ENCODE results near the gene POLN. TPM values are rescaled to one million over a fixed set of nuclear protein-coding genes. Genes with fewer than 3 reads are reported as not detected.

Gene POLN
- total and polyA plus RNA-seq, 8 donors: 2.7 to 5.7 (median 3.9) TPM

DNA sequence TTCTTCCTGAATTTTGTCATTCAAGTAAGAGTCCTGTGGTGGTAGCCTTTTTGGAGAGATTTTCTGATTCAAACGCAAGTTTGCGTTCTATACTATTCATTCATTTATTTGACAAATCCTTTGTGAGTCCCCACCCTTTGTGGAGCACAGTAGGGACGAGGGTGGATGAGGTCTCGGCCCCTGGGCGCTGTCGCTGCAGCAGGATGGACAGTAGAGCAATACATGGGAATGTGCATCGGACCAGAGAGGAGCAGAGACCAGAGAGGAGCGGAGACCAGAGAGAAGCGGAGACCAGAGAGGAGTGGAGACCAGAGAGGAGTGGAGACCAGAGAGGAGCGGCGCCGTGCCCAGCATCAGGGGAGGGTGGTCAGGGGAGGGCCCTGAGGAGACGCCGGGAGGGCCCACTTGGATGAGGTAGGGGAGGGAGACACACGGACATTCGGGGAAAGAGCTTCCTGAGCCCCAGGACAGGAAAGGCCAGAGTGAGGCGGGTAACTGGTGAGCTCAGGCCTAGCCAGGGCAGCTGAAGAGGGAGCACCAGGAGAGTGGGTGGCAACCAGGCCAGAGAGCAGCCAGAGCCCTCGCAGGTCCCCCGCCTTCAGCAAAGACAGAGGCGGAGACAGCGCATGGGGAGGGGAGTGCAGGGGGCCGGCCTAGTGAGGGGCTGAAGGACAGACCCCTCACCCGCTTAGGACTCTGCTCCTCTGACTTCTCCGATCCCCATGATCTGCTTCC is 115.4 kb downstream of the POLN start:
- Histone ChIP-seq H3K36me3 (no peaks in the 10 kb centered on the region), H3K4me3 (no peak overlapping the region), H3K27me3 (no peaks in the 10 kb centered on the region), H3K9me3 (peaks cover 0 to under 1% of the 10 kb centered on the region in 2 donors), H3K4me1 (no peaks in the 10 kb centered on the region), H3K27ac (no peak overlapping the region)
- ATAC-seq: no peak
- DNase-seq: no peak
- TF ChIP-seq CTCF (IDR thresholded peaks at IDR 0.05): no peak
- intact Hi-C loops (cut with DNase I): no loop called here

DNA sequence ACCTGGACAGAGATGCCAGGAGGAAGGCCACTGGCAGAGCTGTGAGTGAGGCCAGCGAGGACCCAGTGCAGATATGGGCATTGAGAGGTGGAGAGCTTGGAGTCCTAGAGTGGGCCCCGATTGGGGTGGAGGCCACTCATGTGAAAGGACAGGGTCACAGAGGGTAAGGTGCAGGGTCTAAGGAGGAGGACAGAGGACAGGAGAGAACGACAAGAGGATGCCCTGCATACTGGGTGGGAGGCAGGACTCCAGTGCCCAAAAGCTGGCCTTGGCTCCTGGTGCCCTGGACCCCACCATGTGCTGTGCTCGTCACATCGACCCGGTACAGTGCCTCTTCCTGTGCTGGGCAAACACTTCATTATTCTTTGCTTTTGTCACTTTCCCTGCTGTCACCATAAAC is 116.1 kb downstream of the POLN start:
- Histone ChIP-seq H3K36me3 (no peaks in the 10 kb centered on the region), H3K4me1 (no peaks in the 10 kb centered on the region), H3K4me3 (no peak overlapping the region), H3K9me3 (no peaks in the 10 kb centered on the region), H3K27me3 (no peaks in the 10 kb centered on the region), H3K27ac (no peak overlapping the region)
- ATAC-seq (no peak), DNase-seq (no peak)
- TF ChIP-seq CTCF (IDR thresholded peaks at IDR 0.05): no peak
- intact Hi-C loops (cut with DNase I): no loop called here

- H3K4me1 ChIP-seq: no peaks in the 10 kb centered on the region
- no peaks in the 10 kb centered on the region for H3K36me3 ChIP-seq
- no peak for DNase-seq
- no peak overlapping the region for H3K27ac ChIP-seq
- H3K4me3 ChIP-seq: no peak overlapping the region
- H3K27me3 ChIP-seq: no peaks in the 10 kb centered on the region
- intact Hi-C loops (cut with DNase I): no loop called here
- ATAC-seq: no peak
- no peak for TF ChIP-seq CTCF (IDR thresholded peaks at IDR 0.05)
- H3K9me3 ChIP-seq: no peaks in the 10 kb centered on the region
These were observed 116.9 kb downstream of the POLN start for GRCh38 chr4:2125023-2125422.

GRCh38 chr4:2116687-2117400 is 125.1 kb downstream of the POLN start:
- intact Hi-C loops (cut with DNase I): no loop called here
- H3K27me3 ChIP-seq: no peaks in the 10 kb centered on the region
- H3K4me1 ChIP-seq: no peaks in the 10 kb centered on the region
- no peaks in the 10 kb centered on the region for H3K9me3 ChIP-seq
- H3K4me3 ChIP-seq: no peak overlapping the region
- H3K27ac ChIP-seq: no peak overlapping the region
- no peaks in the 10 kb centered on the region for H3K36me3 ChIP-seq
- no peak for TF ChIP-seq CTCF (IDR thresholded peaks at IDR 0.05)
- ATAC-seq (no peak), DNase-seq (no peak)

DNA sequence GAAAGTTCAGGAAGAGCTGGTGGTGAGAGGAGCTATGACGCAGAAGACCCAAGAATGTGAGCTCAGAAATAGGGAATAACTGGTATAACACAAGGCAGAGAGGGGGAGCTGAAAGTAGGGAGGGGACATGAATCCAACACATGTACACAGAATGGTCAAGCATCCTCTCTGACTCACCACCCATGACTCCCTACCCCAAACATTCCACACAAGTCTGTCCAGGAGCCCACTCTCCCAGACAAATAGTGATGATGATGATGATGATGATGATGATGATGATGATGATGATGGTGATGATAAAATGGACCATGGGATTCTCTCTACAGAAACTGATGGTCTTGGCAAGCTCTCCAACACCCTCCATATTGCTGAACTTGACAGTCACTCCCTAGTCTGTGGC is 136.4 kb downstream of the POLN start:
- no peak for ATAC-seq
- TF ChIP-seq CTCF (IDR thresholded peaks at IDR 0.05): no peak

More for the DNA sequence above, 136.4 kb downstream of the POLN start:
- DNase-seq: no peak
- H3K36me3 ChIP-seq: no peaks in the 10 kb centered on the region
- peaks cover 0 to 29% of the 10 kb centered on the region in 2 donors for H3K27me3 ChIP-seq
- peaks cover 0 to 23% of the 10 kb centered on the region in 2 donors for H3K9me3 ChIP-seq
- intact Hi-C loops (cut with DNase I): no loop called here
- no peak overlapping the region for H3K27ac ChIP-seq
- H3K4me3 ChIP-seq: no peak overlapping the region
- H3K4me1 ChIP-seq: no peaks in the 10 kb centered on the region

Measured in left lung (tissue), 10 donors.